Measurements from ENCODE around the gene SLC22A23.
A peak's percentile ranks its signal among the peaks of the same experiment; 100 is the strongest.

The SLC22A23 gene

GRCh38 chr6:3355358-3356055, 101.3 kb downstream of the SLC22A23 start:
- no peak for ATAC-seq
- Mint-ChIP-seq H3K4me1 (peaks cover 26% of the 10 kb centered on the region), H3K27ac (peak overlapping the region; percentile 90 to 94), H3K27me3 (no peaks in the 10 kb centered on the region), H3K4me3 (peak overlapping the region; percentile 72 to 77), H3K9me3 (no peaks in the 10 kb centered on the region)
- no peak for DNase-seq

GRCh38 chr6:3355011-3355357, 101.9 kb downstream of the SLC22A23 start:
- Mint-ChIP-seq H3K27ac (no peak overlapping the region), H3K4me3 (no peak overlapping the region), H3K9me3 (no peaks in the 10 kb centered on the region), H3K27me3 (no peaks in the 10 kb centered on the region), H3K4me1 (peaks cover 26% of the 10 kb centered on the region)
- no peak for ATAC-seq
- no peak for DNase-seq

- no peak for ATAC-seq
- Mint-ChIP-seq H3K4me1 (peaks cover 32% of the 10 kb centered on the region), H3K27ac (no peak overlapping the region), H3K27me3 (no peaks in the 10 kb centered on the region), H3K9me3 (no peaks in the 10 kb centered on the region), H3K4me3 (no peak overlapping the region)
- no peak for DNase-seq
These were observed 102.9 kb downstream of the SLC22A23 start for GRCh38 chr6:3353939-3354338.

- Mint-ChIP-seq H3K4me1 (peaks cover 32% of the 10 kb centered on the region), H3K4me3 (no peak overlapping the region), H3K27me3 (no peaks in the 10 kb centered on the region), H3K27ac (no peak overlapping the region), H3K9me3 (no peaks in the 10 kb centered on the region)
- DNase-seq (no peak), ATAC-seq (no peak)
These were observed 103.5 kb downstream of the SLC22A23 start for GRCh38 chr6:3353213-3353903.

- Mint-ChIP-seq H3K4me1 (peaks cover 32% of the 10 kb centered on the region), H3K27ac (no peak overlapping the region), H3K9me3 (no peaks in the 10 kb centered on the region), H3K4me3 (no peak overlapping the region), H3K27me3 (no peaks in the 10 kb centered on the region)
- DNase-seq (no peak), ATAC-seq (no peak)
These were observed 104.2 kb downstream of the SLC22A23 start for GRCh38 chr6:3352678-3353077.

GRCh38 chr6:3351829-3352524, 104.9 kb downstream of the SLC22A23 start:
- DNase-seq (no peak), ATAC-seq (no peak)
- Mint-ChIP-seq H3K4me1 (peaks cover 32% of the 10 kb centered on the region), H3K27ac (no peak overlapping the region), H3K27me3 (no peaks in the 10 kb centered on the region), H3K9me3 (no peaks in the 10 kb centered on the region), H3K4me3 (no peak overlapping the region)

- ATAC-seq (no peak), DNase-seq (no peak)
- Mint-ChIP-seq H3K27me3 (no peaks in the 10 kb centered on the region), H3K4me1 (peaks cover 26% of the 10 kb centered on the region), H3K27ac (no peak overlapping the region), H3K4me3 (no peak overlapping the region), H3K9me3 (no peaks in the 10 kb centered on the region)
These were observed 105.7 kb downstream of the SLC22A23 start for GRCh38 chr6:3351105-3351676.

- Mint-ChIP-seq H3K4me3 (no peak overlapping the region), H3K27ac (no peak overlapping the region), H3K4me1 (peaks cover 17% of the 10 kb centered on the region), H3K9me3 (no peaks in the 10 kb centered on the region), H3K27me3 (no peaks in the 10 kb centered on the region)
- ATAC-seq: no peak
- DNase-seq: no peak
These were observed 106.5 kb downstream of the SLC22A23 start for GRCh38 chr6:3350252-3350796.

- ATAC-seq (no peak), DNase-seq (no peak)
- peak overlapping the region in 1 of 2 donors; percentile 30 for H3K27ac Mint-ChIP-seq
- H3K4me1 Mint-ChIP-seq: peaks cover 11% of the 10 kb centered on the region
- no peak overlapping the region for H3K4me3 Mint-ChIP-seq
- no peaks in the 10 kb centered on the region for H3K9me3 Mint-ChIP-seq
- H3K27me3 Mint-ChIP-seq: no peaks in the 10 kb centered on the region
These were observed 107.2 kb downstream of the SLC22A23 start for GRCh38 chr6:3349388-3350251.

- no peaks in the 10 kb centered on the region for H3K27me3 Mint-ChIP-seq
- DNase-seq: no peak
- ATAC-seq: no peak
- H3K4me1 Mint-ChIP-seq: peaks cover 11% of the 10 kb centered on the region
- H3K27ac Mint-ChIP-seq: no peak overlapping the region
- no peaks in the 10 kb centered on the region for H3K9me3 Mint-ChIP-seq
- H3K4me3 Mint-ChIP-seq: no peak overlapping the region
These were observed 108.0 kb downstream of the SLC22A23 start for GRCh38 chr6:3348821-3349220.

- no peak for DNase-seq
- H3K4me3 Mint-ChIP-seq: no peak overlapping the region
- ATAC-seq: no peak
- H3K4me1 Mint-ChIP-seq: peaks cover 11% of the 10 kb centered on the region
- no peaks in the 10 kb centered on the region for H3K9me3 Mint-ChIP-seq
- no peaks in the 10 kb centered on the region for H3K27me3 Mint-ChIP-seq
- no peak overlapping the region for H3K27ac Mint-ChIP-seq
These were observed 109.0 kb downstream of the SLC22A23 start for GRCh38 chr6:3347826-3348225.

- H3K9me3 Mint-ChIP-seq: no peaks in the 10 kb centered on the region
- H3K4me3 Mint-ChIP-seq: no peak overlapping the region
- DNase-seq (no peak), ATAC-seq (no peak)
- H3K27me3 Mint-ChIP-seq: no peaks in the 10 kb centered on the region
- H3K4me1 Mint-ChIP-seq: peaks cover 11% of the 10 kb centered on the region
- H3K27ac Mint-ChIP-seq: no peak overlapping the region
These were observed 109.6 kb downstream of the SLC22A23 start for GRCh38 chr6:3347247-3347646.

GRCh38 chr6:3346476-3346875, 110.4 kb downstream of the SLC22A23 start:
- H3K9me3 Mint-ChIP-seq: no peaks in the 10 kb centered on the region
- ATAC-seq (no peak), DNase-seq (no peak)
- peaks cover 8% of the 10 kb centered on the region for H3K4me1 Mint-ChIP-seq
- no peak overlapping the region for H3K27ac Mint-ChIP-seq
- H3K27me3 Mint-ChIP-seq: no peaks in the 10 kb centered on the region
- H3K4me3 Mint-ChIP-seq: no peak overlapping the region

GRCh38 chr6:3345836-3346235, 111.0 kb downstream of the SLC22A23 start:
- Mint-ChIP-seq H3K27ac (no peak overlapping the region), H3K4me3 (no peak overlapping the region), H3K9me3 (no peaks in the 10 kb centered on the region), H3K27me3 (no peaks in the 10 kb centered on the region), H3K4me1 (peaks cover 6% of the 10 kb centered on the region)
- no peak for DNase-seq
- no peak for ATAC-seq
